Measurements from ENCODE around the gene NECAB2. TPM values are rescaled to one million over a fixed set of nuclear protein-coding genes. Genes with fewer than 3 reads are reported as not detected.

The NECAB2 gene
- polyA plus RNA-seq, 1 experiment: 0.20 TPM

DNA sequence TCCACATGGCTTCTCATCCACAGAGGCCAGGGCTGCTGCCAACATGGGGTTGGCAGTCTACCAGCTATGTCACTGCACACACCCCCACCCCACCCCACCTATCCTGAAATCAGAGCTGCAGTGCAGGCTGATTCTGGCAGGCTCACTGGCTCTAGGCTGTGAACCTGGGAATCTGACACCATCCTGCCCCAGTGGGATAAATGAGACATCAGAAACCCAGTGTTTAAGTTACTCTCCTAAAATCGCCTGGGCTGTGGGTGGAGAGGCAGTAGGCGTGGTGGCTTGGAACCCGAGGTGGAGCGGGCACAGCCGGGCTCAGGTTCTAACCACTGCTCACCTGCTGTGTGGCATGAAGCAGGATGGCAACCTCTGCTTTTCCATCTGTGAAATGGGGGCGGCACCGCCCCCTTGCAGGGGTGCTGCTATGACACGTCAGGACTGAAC, 69.0 kb downstream of the NECAB2 start:
- CTCF ChIA-PET: no interaction called here
- peaks cover 10% of the 10 kb centered on the region for H3K9me3 ChIP-seq (ENCODE audit: control insufficient read depth, insufficient read depth, low read length)
- H3K27ac ChIP-seq (ENCODE audit: low read depth, low read length): no peak overlapping the region
- peaks cover 43% of the 10 kb centered on the region for H3K27me3 ChIP-seq (ENCODE audit: control insufficient read depth, insufficient read depth, low read length)
- POLR2A ChIA-PET: no interaction called here
- H3K4me3 ChIP-seq (ENCODE audit: low read depth, low read length): no peak overlapping the region
- DNase-seq (ENCODE audit: low read depth, low spot score): no peak
- TF ChIP-seq, protein P1, sequence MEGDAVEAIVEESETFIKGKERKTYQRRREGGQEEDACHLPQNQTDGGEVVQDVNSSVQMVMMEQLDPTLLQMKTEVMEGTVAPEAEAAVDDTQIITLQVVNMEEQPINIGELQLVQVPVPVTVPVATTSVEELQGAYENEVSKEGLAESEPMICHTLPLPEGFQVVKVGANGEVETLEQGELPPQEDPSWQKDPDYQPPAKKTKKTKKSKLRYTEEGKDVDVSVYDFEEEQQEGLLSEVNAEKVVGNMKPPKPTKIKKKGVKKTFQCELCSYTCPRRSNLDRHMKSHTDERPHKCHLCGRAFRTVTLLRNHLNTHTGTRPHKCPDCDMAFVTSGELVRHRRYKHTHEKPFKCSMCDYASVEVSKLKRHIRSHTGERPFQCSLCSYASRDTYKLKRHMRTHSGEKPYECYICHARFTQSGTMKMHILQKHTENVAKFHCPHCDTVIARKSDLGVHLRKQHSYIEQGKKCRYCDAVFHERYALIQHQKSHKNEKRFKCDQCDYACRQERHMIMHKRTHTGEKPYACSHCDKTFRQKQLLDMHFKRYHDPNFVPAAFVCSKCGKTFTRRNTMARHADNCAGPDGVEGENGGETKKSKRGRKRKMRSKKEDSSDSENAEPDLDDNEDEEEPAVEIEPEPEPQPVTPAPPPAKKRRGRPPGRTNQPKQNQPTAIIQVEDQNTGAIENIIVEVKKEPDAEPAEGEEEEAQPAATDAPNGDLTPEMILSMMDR (IDR thresholded peaks at IDR 0.05; ENCODE audit: low read depth, low read length): no peak

GRCh38 chr16:84038469-84038868, 70.4 kb downstream of the NECAB2 start:
- Histone ChIP-seq H3K9me3 (ENCODE audit: control insufficient read depth, insufficient read depth, low read length) (peaks cover 10% of the 10 kb centered on the region), H3K27ac (ENCODE audit: low read depth, low read length) (no peak overlapping the region), H3K4me3 (ENCODE audit: low read depth, low read length) (no peak overlapping the region), H3K27me3 (ENCODE audit: control insufficient read depth, insufficient read depth, low read length) (peaks cover 55% of the 10 kb centered on the region)
- TF ChIP-seq, protein P1 (IDR thresholded peaks at IDR 0.05; ENCODE audit: low read depth, low read length): no peak
- no peak for DNase-seq (ENCODE audit: low read depth, low spot score)
- ChIA-PET POLR2A (no interaction called here), CTCF (interaction anchor here (1.3 kb wide), 1 partner anchor 28 kb away, joined by 6 read pairs; no protein-coding TSS in a partner anchor)

DNA sequence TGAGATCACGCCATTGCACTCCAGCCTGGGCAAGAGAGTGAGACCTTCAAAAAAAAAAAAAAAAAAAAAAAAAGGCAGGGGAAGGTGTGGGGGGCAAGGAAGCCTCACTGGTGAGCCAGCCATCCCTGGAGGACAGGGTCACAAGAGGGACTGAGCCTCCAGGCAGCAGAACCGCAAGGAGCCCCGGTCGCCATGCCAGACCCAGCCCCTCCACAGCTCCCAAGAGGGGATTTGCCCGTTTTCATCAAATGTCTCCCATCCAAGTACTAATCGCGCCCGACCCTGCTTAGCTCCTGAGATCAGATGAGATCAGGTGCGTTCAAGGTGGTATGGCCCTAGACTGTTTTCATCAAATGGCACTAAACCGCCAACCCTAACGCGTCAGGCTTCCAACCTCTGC, 71.7 kb downstream of the NECAB2 start:
- TF ChIP-seq, protein P1 (IDR thresholded peaks at IDR 0.05; ENCODE audit: low read depth, low read length): no peak
- ChIA-PET POLR2A (no interaction called here), CTCF (interaction anchor here (1.2 kb wide), 2 partner anchors 45 to 83 kb away, joined by 3 read pairs; no protein-coding TSS in a partner anchor)
- Histone ChIP-seq H3K4me3 (ENCODE audit: low read depth, low read length) (no peak overlapping the region), H3K27ac (ENCODE audit: low read depth, low read length) (no peak overlapping the region), H3K27me3 (ENCODE audit: control insufficient read depth, insufficient read depth, low read length) (peaks cover 67% of the 10 kb centered on the region), H3K9me3 (ENCODE audit: control insufficient read depth, insufficient read depth, low read length) (peaks cover 10% of the 10 kb centered on the region)
- no peak for DNase-seq (ENCODE audit: low read depth, low spot score)

DNA sequence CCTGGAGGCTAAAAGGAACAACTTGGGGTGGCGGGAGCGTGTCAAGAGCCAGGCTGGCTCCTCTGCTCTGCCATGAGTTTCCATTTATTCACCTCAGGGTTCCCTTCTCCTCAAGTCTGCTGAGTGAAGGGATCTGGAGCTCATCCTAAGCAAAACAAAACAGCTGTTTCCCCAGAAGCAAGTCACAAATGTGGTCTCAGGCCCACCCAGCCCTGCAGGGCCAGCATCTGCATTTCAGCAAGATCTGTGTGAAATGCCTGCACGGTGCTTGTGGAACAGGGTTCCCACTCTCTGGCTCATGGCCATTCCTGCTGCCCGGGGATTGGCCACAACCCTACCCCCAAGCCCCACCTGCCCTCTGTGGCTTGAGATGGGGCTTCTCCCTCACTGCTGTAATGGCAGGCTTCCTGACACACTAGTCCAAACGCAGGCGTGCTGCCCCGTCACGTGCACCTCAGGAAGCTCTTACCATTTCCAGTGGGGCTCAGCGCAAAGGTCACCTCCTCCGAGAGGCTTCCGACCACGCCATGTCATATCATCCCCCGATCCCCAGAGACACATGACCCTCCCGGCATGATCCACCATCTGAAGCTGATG, 72.3 kb downstream of the NECAB2 start:
- POLR2A ChIA-PET: no interaction called here
- TF ChIP-seq, protein P1 (IDR thresholded peaks at IDR 0.05; ENCODE audit: low read depth, low read length): no peak
- H3K27ac ChIP-seq (ENCODE audit: low read depth, low read length): no peak overlapping the region
- H3K4me3 ChIP-seq (ENCODE audit: low read depth, low read length): no peak overlapping the region
- peaks cover 69% of the 10 kb centered on the region for H3K27me3 ChIP-seq (ENCODE audit: control insufficient read depth, insufficient read depth, low read length)
- CTCF ChIA-PET: interaction anchor here (0.6 to 1.2 kb wide), 5 partner anchors 19 to 87 kb away, joined by 3 read pairs; no protein-coding TSS in a partner anchor
- DNase-seq (ENCODE audit: low read depth, low spot score): no peak
- H3K9me3 ChIP-seq (ENCODE audit: control insufficient read depth, insufficient read depth, low read length): peaks cover 10% of the 10 kb centered on the region

All from AG04450 (cell line).